Tibial artery (tissue), 4 donors: Measurements from ENCODE around the gene KLHL8.

Source experiments
- DNase-seq, 2 donors: peaks; one replicate each; pipeline ENCODE4 v3.0.0-alpha.2; 2019
- H3K27ac ChIP-seq, 2 donors: fragments of 200-600 bp; sonication (generic) in 1 of 2; 1 replicate in 1 of 2; 2 replicates in 1 of 2; pipeline ENCODE4 v1.5.1; 2018 to 2019; ENCODE audit warnings: mild to moderate bottlenecking in 1 of 2
- H3K27me3 ChIP-seq, 2 donors: fragments of 200-600 bp; sonication (generic) in 1 of 2; one replicate each; pipeline versions ENCODE4 v1.5.1 to v1.6.0; 2016 to 2019
- H3K36me3 ChIP-seq, 3 donors: fragments of 200-600 bp; sonication (generic) in 2 of 3; one replicate each; pipeline ENCODE4 v1.5.1; 2016 to 2019; ENCODE audit warnings: mild to moderate bottlenecking in 2 of 3
- H3K4me1 ChIP-seq, 4 donors: fragments of 200-600 bp; sonication (generic) in 2 of 4; 1 replicate in 3 of 4; 2 replicates in 1 of 4; pipeline ENCODE4 v1.5.1; 2016 to 2019
- H3K4me3 ChIP-seq, 2 donors: fragments of 200-600 bp; sonication (generic) in 1 of 2; 1 replicate in 1 of 2; 2 replicates in 1 of 2; pipeline ENCODE4 v1.5.1; 2018 to 2019; ENCODE audit warnings: mild to moderate bottlenecking in 2 of 2
- H3K9me3 ChIP-seq, 3 donors: fragments of 200-600 bp; sonication (generic) in 1 of 3; one replicate each; pipeline ENCODE4 v1.5.1; 2016 to 2019
- CTCF ChIP-seq, 2 experiments: fragments of 200-600 bp in 1 of 2; fragments of 450-650 bp in 1 of 2; IDR thresholded peaks; one replicate each; pipeline ENCODE4 v1.5.1; 2017 to 2019; ENCODE audit warnings: antibody characterized with exemption in 2 of 2, mild to moderate bottlenecking in 1 of 2, moderate library complexity in 1 of 2
- intact Hi-C: fragments of 100-400 bp; cut with DNase I; formaldehyde crosslinking; loops from one replicate; pipeline ENCODE4 v1.15.0; 2023; ENCODE audit warnings: low total_unique reads

KLHL8 gene

GRCh38 chr4:87220094-87220822, at the start of gene KLHL8:
KLHL8 (minus strand) TSS chr4:87220618; CDS start chr4:87195539, 25,079 bp downstream.
- intact Hi-C loops: no loop called here
- peaks cover 0 to 14% (median 10%) of the 10 kb centered on the region in 4 donors for H3K4me1 ChIP-seq
- TF ChIP-seq CTCF (IDR thresholded peaks at IDR 0.05): no peak
- H3K9me3 ChIP-seq: no peaks in the 10 kb centered on the region
- peak within 1 kb of the TSS; percentile 79 to 91 for H3K4me3 ChIP-seq
- H3K27me3 ChIP-seq: no peaks in the 10 kb centered on the region
- H3K27ac ChIP-seq: peak within 1 kb of the TSS; percentile 86 to 89
- no peaks in the 10 kb centered on the region for H3K36me3 ChIP-seq
- peak; percentile 78 to 93 for DNase-seq

DNA sequence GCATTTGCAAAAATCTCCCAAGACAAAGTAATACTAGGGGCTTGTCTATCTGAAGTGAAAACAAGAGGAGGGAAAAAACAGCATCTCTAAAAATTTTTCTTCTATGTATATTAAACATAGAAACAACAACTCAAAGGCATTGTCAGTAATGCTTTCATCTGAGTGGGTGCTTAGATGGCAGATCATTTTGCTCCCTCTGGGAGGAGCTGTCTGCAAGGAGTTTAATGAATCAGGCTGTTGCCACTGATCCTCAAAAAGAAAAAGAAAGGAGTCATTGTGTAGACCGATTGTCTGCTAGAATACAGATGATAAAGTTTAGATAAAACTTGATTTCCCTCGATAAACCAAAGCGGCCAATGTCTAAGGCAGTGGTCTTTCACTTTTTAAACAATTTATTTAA, 49.7 kb upstream of the KLHL8 start:
- Histone ChIP-seq H3K9me3 (no peaks in the 10 kb centered on the region), H3K27me3 (no peaks in the 10 kb centered on the region), H3K4me1 (peaks cover 0 to 7% (median 0%) of the 10 kb centered on the region in 4 donors), H3K36me3 (no peaks in the 10 kb centered on the region), H3K4me3 (no peak overlapping the region), H3K27ac (no peak overlapping the region)
- intact Hi-C loops: no loop called here
- DNase-seq: no peak
- TF ChIP-seq CTCF (IDR thresholded peaks at IDR 0.05): peak; percentile 40 to 42

GRCh38 chr4:87268411-87268810, 48.0 kb upstream of the KLHL8 start:
- Histone ChIP-seq H3K36me3 (no peaks in the 10 kb centered on the region), H3K9me3 (no peaks in the 10 kb centered on the region), H3K27ac (no peak overlapping the region), H3K4me3 (no peak overlapping the region), H3K27me3 (no peaks in the 10 kb centered on the region), H3K4me1 (peaks cover 0 to 7% (median 0%) of the 10 kb centered on the region in 4 donors)
- no peak for DNase-seq
- TF ChIP-seq CTCF (IDR thresholded peaks at IDR 0.05): no peak
- intact Hi-C loops: no loop called here

- H3K4me1 ChIP-seq: peaks cover 0 to 7% (median 0%) of the 10 kb centered on the region in 4 donors
- intact Hi-C loops: no loop called here
- H3K36me3 ChIP-seq: no peaks in the 10 kb centered on the region
- no peaks in the 10 kb centered on the region for H3K27me3 ChIP-seq
- no peak overlapping the region for H3K27ac ChIP-seq
- no peak for TF ChIP-seq CTCF (IDR thresholded peaks at IDR 0.05)
- H3K4me3 ChIP-seq: no peak overlapping the region
- DNase-seq: no peak
- H3K9me3 ChIP-seq: no peaks in the 10 kb centered on the region
Observed at GRCh38 chr4:87266986-87267385, 46.6 kb upstream of the KLHL8 start.

DNA sequence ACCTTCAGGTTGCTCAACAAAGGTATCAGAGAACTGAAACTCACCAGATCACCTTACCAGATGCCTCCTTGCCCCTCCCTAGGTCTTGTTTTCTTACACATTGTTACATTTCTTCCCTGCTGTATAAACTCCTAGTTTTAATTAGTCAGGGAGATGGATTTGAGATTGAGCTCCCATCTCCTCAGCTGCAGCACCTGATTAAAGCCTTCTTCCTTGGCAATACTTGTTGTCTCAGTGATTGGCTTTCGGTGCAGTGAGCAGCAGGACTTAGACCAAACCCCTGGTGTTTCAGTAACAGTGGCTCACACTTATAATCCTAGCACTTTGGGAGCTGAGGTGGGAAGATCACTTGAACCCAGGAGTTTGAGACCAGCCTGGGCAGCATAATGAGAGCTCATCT, 42.5 kb upstream of the KLHL8 start:
- intact Hi-C loops: no loop called here
- Histone ChIP-seq H3K4me1 (peaks cover 0 to 7% (median 0%) of the 10 kb centered on the region in 4 donors), H3K27me3 (no peaks in the 10 kb centered on the region)

More for the DNA sequence above, 42.5 kb upstream of the KLHL8 start:
- Histone ChIP-seq H3K27ac (no peak overlapping the region), H3K4me3 (no peak overlapping the region), H3K36me3 (no peaks in the 10 kb centered on the region), H3K9me3 (no peaks in the 10 kb centered on the region)
- DNase-seq: no peak
- TF ChIP-seq CTCF (IDR thresholded peaks at IDR 0.05): no peak
